Central memory CD8-positive, alpha-beta T cell (primary cell): Measurements from ENCODE around the gene PSMD7.
"Not testable (repeated sequence)": the region's sequence is repeated elsewhere in the genome, so short reads cannot be mapped to it uniquely, and the experiment has no call there.

Experiments used
- ATAC-seq: fragments of 150-1000 bp; cut with Tn5 transposase; replicated peaks from 2 replicates; pipeline ENCODE4 v1.10.0; 2022; ENCODE audit warnings: mild to moderate bottlenecking, moderate FRiP score, moderate number of reproducible peaks; ENCODE audit not compliant: poor library complexity, severe bottlenecking; ENCODE audit errors: extremely low read depth
- DNase-seq, 2 donors: peaks; one replicate each; pipeline ENCODE4 v3.0.0; 2021; ENCODE audit warnings: low spot score in 2 of 2
- H3K27ac Mint-ChIP-seq: one replicate; pipeline ENCODE4 v1.8.0; 2022; ENCODE audit warnings: low read depth, mild to moderate bottlenecking, moderate library complexity, mixed read lengths
- H3K27me3 Mint-ChIP-seq: one replicate; pipeline ENCODE4 v1.8.0; 2022; ENCODE audit warnings: mixed read lengths
- H3K36me3 Mint-ChIP-seq: one replicate; pipeline ENCODE4 v1.8.0; 2022; ENCODE audit warnings: mild to moderate bottlenecking, moderate library complexity, mixed read lengths; ENCODE audit not compliant: insufficient read depth
- H3K4me1 Mint-ChIP-seq: one replicate; pipeline ENCODE4 v1.8.0; 2022; ENCODE audit warnings: mixed read lengths
- H3K4me3 Mint-ChIP-seq: one replicate; pipeline ENCODE4 v1.8.0; 2022; ENCODE audit warnings: mild to moderate bottlenecking, moderate library complexity, mixed read lengths
- H3K9me3 Mint-ChIP-seq: one replicate; pipeline ENCODE4 v1.8.0; 2022; ENCODE audit warnings: mixed read lengths

PSMD7 gene

DNA sequence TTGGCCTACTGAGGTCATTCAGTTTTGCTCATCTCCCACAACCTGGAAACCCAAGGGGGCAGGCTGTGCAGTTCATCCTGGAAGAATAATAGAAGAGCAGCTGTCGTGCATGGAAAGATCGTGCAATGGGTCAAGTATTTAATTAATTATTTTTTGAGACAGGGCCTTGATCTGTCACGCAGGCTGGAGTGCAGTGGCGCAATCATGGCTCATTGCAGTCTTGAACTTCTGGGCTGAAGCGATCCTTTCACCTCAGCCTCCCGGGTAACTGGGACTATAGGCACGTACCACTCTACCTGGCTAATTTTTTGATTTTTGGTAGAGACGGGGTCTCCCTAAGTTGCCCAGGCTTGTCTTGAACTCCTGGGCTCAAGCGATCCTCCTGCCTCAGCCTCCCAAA is 31.7 kb downstream of the PSMD7 start:
- H3K27me3 Mint-ChIP-seq, H3K4me3 Mint-ChIP-seq, H3K4me1 Mint-ChIP-seq, H3K9me3 Mint-ChIP-seq, DNase-seq, ATAC-seq, H3K27ac Mint-ChIP-seq: not testable (repeated sequence)
- H3K36me3 Mint-ChIP-seq, result peaks cover 39% of the 10 kb centered on the region

DNA sequence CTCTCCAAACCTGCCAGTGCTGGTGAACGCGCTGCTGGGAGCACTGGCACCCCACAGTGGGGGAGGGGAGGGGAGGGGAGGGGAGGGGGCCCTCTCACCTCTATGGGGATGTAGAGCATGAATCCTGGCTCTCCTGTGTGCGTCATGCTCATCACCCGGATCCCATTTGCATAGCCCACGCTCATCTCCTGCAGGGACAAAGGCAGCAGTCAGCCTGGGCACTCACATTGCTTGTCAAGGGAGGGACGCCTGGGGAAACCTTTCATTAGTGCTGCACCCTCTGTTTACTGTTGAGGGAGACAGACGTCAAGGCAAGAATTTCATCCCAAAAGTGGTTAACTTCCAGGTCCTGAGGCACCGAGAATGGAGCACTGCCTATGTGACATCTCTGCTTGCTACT is 35.9 kb downstream of the PSMD7 start:
- H3K4me3 Mint-ChIP-seq, H3K27me3 Mint-ChIP-seq, H3K9me3 Mint-ChIP-seq, ATAC-seq, H3K4me1 Mint-ChIP-seq, H3K27ac Mint-ChIP-seq, DNase-seq: not testable (repeated sequence)
- H3K36me3 Mint-ChIP-seq, result peaks cover 47% of the 10 kb centered on the region

DNA sequence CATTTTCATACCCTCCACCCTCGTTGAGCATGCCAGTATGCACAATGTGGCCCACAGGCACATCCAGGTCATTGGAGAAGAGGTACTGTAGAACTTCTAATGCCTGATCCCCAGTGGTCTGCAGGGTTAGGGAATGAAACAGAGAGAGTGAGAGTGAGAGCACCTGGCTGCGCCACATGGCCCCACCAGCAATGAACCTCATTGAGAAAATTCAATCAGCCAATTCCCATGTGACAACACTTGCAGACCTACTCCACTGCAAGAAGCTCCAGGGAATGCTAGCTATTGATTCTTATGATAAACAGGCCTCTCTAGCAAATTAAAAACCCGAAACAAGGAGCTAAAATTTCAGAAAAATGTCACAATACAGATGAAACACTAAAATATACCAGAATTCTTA is 40.9 kb downstream of the PSMD7 start:
- not testable (repeated sequence) for H3K27ac Mint-ChIP-seq, H3K27me3 Mint-ChIP-seq, DNase-seq, H3K9me3 Mint-ChIP-seq, ATAC-seq, H3K4me1 Mint-ChIP-seq, H3K4me3 Mint-ChIP-seq
- H3K36me3 Mint-ChIP-seq, result peaks cover 57% of the 10 kb centered on the region

DNA sequence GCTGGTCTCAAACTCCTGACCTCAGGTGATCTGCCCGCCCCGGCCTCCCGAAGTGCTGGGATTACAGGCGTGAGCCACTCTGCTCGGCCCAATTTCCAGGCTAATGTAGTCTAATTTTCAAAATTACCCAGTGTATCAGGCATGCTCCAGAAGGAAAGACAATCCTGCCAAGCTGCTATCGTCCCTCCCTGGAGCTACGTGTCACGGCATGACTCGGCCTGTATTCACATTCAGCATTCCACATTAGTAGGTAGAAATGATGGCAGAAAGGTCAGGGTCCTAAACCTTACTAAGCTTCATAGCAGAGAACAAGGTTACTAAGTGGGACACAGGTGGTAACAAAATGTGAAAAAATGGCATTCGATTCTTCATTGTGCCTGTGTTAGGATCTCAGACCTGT is 42.6 kb downstream of the PSMD7 start:
- ATAC-seq, H3K4me1 Mint-ChIP-seq, H3K27ac Mint-ChIP-seq, H3K9me3 Mint-ChIP-seq, H3K4me3 Mint-ChIP-seq, DNase-seq, H3K27me3 Mint-ChIP-seq: not testable (repeated sequence)
- H3K36me3 Mint-ChIP-seq, result peaks cover 65% of the 10 kb centered on the region

DNA sequence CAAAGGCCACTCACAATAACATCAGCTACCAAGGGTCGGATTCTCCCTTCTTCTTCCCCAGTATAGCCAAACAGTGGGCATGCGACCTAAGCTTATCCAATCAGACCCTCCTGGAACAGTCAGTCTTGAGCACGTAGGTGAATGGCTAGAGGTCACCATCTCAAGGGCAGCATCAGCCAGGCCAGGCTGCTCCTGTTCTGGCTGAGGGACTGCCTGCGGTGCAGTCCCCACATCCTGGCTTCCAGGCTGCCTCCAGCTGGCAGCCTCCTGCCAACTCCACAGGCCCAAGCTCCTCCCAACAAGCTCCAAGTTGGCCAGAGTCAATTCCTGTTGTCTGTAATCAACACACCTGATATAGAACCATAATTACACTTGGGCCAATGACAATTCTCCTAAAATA is 56.4 kb downstream of the PSMD7 start:
- H3K36me3 Mint-ChIP-seq, result peaks cover 48% of the 10 kb centered on the region
- H3K4me3 Mint-ChIP-seq, H3K4me1 Mint-ChIP-seq, ATAC-seq, H3K27ac Mint-ChIP-seq, H3K27me3 Mint-ChIP-seq, DNase-seq, H3K9me3 Mint-ChIP-seq: not testable (repeated sequence)
